IPS-20b (cell line): ENCODE data around the gene PEX5L.

Source experiments
- H3K27ac ChIP-seq: one replicate; pipeline ENCODE4 v1.5.1; 2013; ENCODE audit warnings: low read length
- H3K27me3 ChIP-seq: 2 replicates; pipeline ENCODE4 v1.6.1; 2013; ENCODE audit warnings: mild to moderate bottlenecking, low read length, inconsistent platforms; ENCODE audit not compliant: insufficient read depth
- H3K36me3 ChIP-seq: 2 replicates; pipeline ENCODE4 v1.6.1; 2013; ENCODE audit warnings: low read depth, mild to moderate bottlenecking, inconsistent platforms, low read length, moderate library complexity; ENCODE audit not compliant: insufficient read depth
- H3K4me1 ChIP-seq: 2 replicates; pipeline ENCODE4 v1.6.1; 2013; ENCODE audit warnings: mild to moderate bottlenecking, control low read depth, inconsistent platforms, low read length, moderate library complexity; ENCODE audit not compliant: insufficient read depth
- H3K4me3 ChIP-seq: 2 replicates; pipeline ENCODE4 v1.5.1; 2013; ENCODE audit warnings: mild to moderate bottlenecking, low read length, inconsistent platforms
- H3K9ac ChIP-seq: 2 replicates; pipeline ENCODE4 v1.6.1; 2013; ENCODE audit warnings: low read depth, mild to moderate bottlenecking, inconsistent platforms, low read length, moderate library complexity
- H3K9me3 ChIP-seq: 2 replicates; pipeline ENCODE4 v1.6.1; 2013; ENCODE audit warnings: mild to moderate bottlenecking, low read depth, low read length, inconsistent platforms; ENCODE audit not compliant: insufficient read depth

PEX5L gene

DNA sequence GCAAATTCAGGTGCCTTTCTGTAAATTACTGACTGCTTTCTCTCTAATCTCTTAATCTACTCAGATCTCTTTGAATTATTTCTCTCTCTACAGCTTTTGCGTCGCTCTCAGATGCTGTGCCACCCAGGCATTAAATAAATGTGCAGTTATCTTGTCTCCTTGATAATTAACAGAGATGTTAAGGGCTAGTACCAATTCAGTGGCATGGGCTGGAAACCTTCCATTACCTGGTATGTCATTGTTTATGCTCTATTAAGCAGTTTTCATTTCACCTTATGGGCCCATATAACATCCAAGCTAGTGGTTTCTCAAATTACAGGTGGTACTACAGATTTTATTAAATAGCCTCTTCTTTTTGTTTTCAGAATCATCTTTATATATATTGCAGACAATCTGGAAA lies 66.0 kb downstream of the PEX5L start:
- no peaks in the 10 kb centered on the region for H3K36me3 ChIP-seq
- peaks cover 9% of the 10 kb centered on the region; the same call in 1 of the 2 replicates for H3K4me1 ChIP-seq
- no peaks in the 10 kb centered on the region for H3K9me3 ChIP-seq
- H3K27me3 ChIP-seq = no peaks in the 10 kb centered on the region
- H3K9ac ChIP-seq = no peak overlapping the region
- no peak overlapping the region for H3K4me3 ChIP-seq
- H3K27ac ChIP-seq = no peak overlapping the region

DNA sequence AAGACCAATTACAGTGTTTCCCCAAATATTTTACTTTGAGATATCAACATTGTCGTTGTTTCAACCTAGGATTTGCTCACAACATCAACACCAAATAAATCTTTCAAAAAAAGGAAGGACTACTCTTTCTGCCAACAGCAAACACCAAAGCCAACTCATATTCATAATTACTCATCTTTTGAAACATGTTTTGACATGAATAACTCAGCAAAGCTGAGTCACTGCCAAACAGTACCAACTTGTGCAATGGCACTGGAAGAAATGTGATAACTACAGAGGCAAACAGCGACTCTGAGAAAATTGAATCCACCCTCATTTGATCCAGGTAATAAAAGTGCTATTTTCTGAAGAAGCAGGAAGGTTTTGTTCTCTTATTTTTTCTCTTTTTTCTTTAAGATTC lies 67.2 kb downstream of the PEX5L start:
- Histone ChIP-seq H3K9me3 (no peaks in the 10 kb centered on the region), H3K4me1 (peaks cover 9% of the 10 kb centered on the region; the same call in 1 of the 2 replicates), H3K27ac (no peak overlapping the region), H3K9ac (no peak overlapping the region), H3K36me3 (no peaks in the 10 kb centered on the region), H3K27me3 (no peaks in the 10 kb centered on the region), H3K4me3 (no peak overlapping the region)

DNA sequence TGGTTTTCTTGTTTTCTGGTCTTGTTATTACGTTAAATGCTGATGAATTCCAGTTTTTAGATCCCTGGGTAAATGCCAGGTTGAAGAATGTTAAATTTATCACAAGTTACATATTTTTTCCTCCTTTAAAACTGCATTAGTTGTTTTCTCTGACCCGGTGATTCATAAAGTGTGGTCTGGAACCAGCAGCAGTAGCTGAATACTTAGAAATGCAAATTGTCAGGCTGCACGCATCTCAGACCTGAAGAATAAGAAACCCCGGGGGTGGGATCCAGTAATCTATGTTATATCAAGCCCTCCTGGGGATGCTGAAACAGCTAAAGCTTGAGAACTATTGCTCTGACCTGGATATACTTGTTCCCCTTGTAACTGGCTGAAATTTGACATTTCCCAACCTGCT lies 69.1 kb downstream of the PEX5L start:
- Histone ChIP-seq H3K9me3 (no peaks in the 10 kb centered on the region), H3K27me3 (no peaks in the 10 kb centered on the region), H3K4me1 (peaks cover 3% of the 10 kb centered on the region; the same call in 1 of the 2 replicates), H3K4me3 (no peak overlapping the region), H3K27ac (no peak overlapping the region), H3K9ac (no peak overlapping the region), H3K36me3 (no peaks in the 10 kb centered on the region)

DNA sequence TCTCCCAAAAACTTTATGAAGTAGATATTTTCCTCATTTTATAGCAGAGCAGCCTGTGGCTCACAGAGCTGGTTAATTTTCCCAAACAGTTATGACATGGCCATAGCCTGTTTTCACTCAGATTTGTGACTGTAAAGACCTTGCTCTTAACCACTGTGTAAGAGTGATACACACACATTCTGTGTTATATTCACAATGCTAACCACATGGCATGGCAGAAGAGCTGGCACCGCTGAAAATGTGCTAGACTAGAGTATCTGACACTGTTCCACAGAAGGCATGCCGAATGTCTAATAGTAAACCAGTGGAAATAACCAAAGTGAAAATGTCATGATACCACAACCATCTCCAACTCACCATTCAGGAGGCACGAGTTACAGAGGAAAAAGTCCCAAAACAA lies 71.8 kb downstream of the PEX5L start:
- Histone ChIP-seq H3K4me1 (peaks cover 3% of the 10 kb centered on the region; the same call in 1 of the 2 replicates), H3K27ac (no peak overlapping the region), H3K9ac (no peak overlapping the region), H3K36me3 (no peaks in the 10 kb centered on the region), H3K4me3 (no peak overlapping the region), H3K27me3 (no peaks in the 10 kb centered on the region), H3K9me3 (no peaks in the 10 kb centered on the region)

DNA sequence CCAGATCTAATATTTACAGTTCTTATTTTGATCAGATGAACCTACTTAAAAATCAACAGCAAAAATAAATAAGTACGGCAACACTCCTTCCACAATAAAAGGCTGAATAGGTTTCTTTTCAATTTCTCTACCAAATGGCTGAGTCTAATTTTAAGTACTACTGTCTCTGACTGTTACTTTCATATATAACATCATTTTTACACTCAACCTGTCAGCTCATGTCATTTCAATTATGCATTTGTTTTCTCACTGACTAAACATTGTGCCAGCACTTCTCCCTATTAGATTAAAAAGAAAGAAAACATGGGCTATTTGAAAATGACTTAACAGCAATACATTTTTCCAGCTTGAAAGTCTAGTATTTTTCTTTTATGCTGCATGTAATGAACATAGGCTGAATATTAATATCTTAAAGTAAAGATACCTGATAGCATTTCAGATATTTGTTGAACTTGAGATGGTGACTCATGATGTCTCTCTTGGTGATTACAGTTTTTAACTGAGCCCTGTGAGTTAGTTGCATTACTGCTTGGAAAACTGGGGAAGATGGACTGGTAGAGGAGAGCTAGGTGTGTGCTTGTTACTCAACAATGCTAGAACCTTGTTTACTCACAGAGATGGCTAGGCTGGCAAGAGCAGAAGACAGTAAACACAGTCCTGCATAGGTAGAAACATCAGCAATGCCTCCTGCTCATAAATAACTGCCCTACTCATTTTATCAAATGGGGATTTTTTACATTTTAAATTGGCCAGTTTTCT lies 73.9 kb downstream of the PEX5L start:
- Histone ChIP-seq H3K4me3 (no peak overlapping the region), H3K4me1 (peaks cover under 1% of the 10 kb centered on the region; the same call in 1 of the 2 replicates), H3K36me3 (no peaks in the 10 kb centered on the region), H3K9ac (no peak overlapping the region), H3K27me3 (no peaks in the 10 kb centered on the region), H3K27ac (no peak overlapping the region), H3K9me3 (no peaks in the 10 kb centered on the region)

DNA sequence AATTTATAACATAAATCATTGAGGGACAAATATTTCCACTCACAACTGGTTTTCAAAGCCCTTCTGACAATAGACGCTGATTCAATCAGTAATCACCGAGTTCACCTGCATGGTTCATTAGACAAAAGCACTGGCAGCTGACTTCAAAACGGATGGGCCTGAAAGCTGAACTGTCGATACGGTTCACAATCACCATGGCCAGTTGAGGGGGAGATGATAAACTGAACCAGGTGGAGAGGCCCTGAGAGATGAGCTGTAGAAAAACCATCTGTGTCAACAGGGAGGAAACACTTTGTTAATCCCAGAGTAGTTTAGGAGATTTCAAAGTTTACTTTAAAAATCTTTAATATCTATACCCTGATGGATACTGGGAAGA lies 75.0 kb downstream of the PEX5L start:
- no peak overlapping the region for H3K27ac ChIP-seq
- no peak overlapping the region for H3K4me3 ChIP-seq
- no peaks in the 10 kb centered on the region for H3K27me3 ChIP-seq
- no peaks in the 10 kb centered on the region for H3K9me3 ChIP-seq
- H3K4me1 ChIP-seq = no peaks in the 10 kb centered on the region
- no peaks in the 10 kb centered on the region for H3K36me3 ChIP-seq
- no peak overlapping the region for H3K9ac ChIP-seq

DNA sequence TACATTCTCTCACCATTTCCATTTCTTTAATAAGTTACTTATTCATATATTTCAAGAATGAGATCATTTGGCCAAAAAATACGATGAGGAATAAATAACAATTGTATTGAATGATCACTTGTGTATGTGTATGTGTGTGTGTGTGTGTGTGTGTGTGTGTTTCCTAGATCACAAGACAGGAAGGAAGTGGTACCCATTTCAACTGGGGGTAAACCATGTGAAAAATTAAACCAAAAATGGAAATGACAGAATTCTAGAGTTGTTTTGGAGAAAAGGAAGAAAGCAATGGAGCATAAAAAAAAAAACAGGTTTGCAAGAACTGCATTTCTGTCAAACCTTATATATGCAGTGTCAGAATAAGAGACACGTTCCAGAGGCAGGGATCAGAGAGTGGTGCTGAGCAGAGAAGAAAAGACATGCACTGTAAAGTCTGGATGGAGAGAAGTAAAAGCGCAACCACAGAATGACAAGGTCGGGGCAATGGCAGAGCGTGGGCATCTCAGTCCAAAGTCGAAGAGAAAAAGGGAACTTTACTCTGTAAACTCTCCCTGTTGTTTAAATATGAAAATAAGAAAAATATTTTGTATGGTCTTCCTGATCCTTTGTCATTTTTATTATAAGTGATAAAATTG lies 75.5 kb downstream of the PEX5L start:
- no peaks in the 10 kb centered on the region for H3K4me1 ChIP-seq
- no peak overlapping the region for H3K27ac ChIP-seq
- H3K36me3 ChIP-seq = no peaks in the 10 kb centered on the region
- no peak overlapping the region for H3K9ac ChIP-seq
- no peaks in the 10 kb centered on the region for H3K9me3 ChIP-seq
- H3K27me3 ChIP-seq = no peaks in the 10 kb centered on the region
- H3K4me3 ChIP-seq = no peak overlapping the region

DNA sequence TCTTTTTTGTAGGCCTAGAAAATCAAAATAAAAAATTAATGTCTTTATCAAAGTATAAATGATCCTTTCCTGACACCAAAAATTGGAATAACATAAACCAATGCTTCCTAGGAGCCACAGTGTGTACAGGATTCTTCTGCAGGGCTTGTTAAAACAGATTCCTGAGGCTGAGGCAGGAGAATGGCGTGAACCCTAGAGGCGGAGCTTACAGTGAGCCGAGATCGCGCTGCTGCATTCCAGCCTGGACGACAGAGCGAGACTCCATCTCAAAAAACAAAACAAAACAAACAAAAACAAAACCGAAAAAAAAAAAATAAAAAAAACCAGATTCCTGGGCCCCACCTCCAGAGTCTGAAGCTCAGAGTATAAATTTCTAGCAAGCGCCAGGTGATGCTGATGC lies 78.0 kb downstream of the PEX5L start:
- no peaks in the 10 kb centered on the region for H3K9me3 ChIP-seq
- no peaks in the 10 kb centered on the region for H3K27me3 ChIP-seq
- H3K36me3 ChIP-seq = no peaks in the 10 kb centered on the region
- H3K27ac ChIP-seq = no peak overlapping the region
- H3K4me1 ChIP-seq = no peaks in the 10 kb centered on the region
- no peak overlapping the region for H3K4me3 ChIP-seq
- H3K9ac ChIP-seq = no peak overlapping the region

DNA sequence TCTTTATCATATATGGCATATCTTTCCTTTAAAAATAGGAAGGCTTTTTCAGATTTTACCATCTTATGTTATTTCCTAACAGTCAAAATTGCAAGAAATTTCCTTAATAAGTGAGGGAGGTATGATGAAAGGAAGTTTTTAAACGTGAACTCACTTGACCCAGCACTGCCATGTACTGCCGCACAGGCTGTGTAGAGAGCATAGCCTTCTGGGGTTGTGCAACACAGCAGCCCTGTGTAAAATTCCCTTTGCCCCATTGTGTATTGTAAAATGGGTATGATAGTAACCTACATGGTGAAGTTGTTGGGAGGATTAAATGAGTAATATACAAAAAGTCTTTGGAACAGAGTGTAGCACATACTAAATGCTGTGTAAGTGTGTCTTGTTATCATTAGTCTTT lies 78.6 kb downstream of the PEX5L start:
- Histone ChIP-seq H3K9ac (no peak overlapping the region), H3K4me1 (no peaks in the 10 kb centered on the region), H3K27me3 (no peaks in the 10 kb centered on the region), H3K4me3 (no peak overlapping the region), H3K27ac (no peak overlapping the region), H3K9me3 (no peaks in the 10 kb centered on the region), H3K36me3 (no peaks in the 10 kb centered on the region)

DNA sequence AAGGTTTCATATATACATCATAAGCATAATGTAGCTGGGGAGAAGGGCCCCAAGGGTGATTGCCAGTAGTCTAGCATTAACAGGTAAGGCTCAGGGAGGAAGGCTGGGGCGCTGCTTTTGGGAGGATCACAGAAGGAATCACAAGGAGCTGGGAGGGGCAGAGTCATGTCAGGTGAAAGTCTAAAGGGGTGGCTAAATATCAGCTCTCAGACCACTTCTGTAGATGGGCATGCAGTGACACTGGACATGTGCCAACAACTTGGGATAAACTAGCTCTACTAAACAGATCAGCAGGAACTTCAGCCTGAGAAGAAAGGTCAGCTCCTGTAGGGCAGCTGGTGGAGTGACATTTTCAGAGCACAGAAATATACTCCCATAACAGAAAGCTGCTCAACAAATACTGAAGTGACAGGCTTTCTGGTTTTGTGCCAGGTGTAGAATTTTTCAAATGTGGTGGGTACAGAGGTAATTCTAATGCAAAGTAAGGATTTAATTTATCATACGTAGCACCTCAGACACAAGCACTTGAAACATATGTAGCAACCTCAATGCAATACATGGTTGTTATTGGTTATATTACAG lies 79.4 kb downstream of the PEX5L start:
- Histone ChIP-seq H3K4me3 (no peak overlapping the region), H3K27me3 (no peaks in the 10 kb centered on the region), H3K36me3 (no peaks in the 10 kb centered on the region), H3K9ac (no peak overlapping the region), H3K27ac (no peak overlapping the region), H3K9me3 (no peaks in the 10 kb centered on the region), H3K4me1 (no peaks in the 10 kb centered on the region)

DNA sequence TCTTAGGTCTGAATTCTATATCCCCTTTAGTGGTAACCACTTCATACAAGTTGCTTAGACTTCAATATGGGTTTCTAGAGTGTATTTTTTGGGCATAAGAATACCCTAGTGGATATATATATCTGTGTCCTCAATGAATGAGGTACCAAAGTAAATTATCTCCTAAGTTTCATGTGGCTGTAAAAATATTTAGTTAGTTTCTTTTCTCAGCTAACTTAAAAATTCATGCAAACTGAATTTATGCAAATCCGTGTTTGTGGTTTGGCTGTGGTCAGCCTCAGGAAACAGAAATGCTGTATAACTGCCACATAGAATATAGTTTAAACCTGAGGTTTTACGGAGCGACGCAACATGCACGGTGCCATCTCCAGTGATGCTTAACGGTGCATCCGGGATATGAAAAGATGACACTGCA lies 80.3 kb downstream of the PEX5L start:
- H3K36me3 ChIP-seq = no peaks in the 10 kb centered on the region
- H3K4me1 ChIP-seq = no peaks in the 10 kb centered on the region
- H3K4me3 ChIP-seq = no peak overlapping the region
- H3K9me3 ChIP-seq = no peaks in the 10 kb centered on the region
- no peak overlapping the region for H3K27ac ChIP-seq
- H3K27me3 ChIP-seq = no peaks in the 10 kb centered on the region
- no peak overlapping the region for H3K9ac ChIP-seq

DNA sequence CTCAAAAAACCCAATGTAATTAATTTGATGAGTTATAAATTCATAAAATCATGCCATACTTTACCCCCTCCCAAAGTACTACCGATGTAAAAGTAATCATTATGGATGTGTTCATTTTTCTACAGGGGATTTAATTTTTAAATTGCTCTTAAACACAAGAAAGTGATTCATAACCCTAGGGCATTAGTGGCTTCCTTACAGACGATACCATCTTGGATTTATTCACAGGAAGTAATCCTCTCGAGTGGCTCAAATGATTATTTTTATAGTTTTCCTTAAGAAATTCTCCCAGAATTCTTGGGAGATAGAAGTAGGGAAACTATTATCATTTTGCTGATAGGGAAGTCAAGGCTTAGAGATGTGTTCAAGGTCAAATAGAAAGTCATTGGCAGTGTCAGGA lies 80.9 kb downstream of the PEX5L start:
- Histone ChIP-seq H3K4me1 (peaks cover 2% of the 10 kb centered on the region), H3K27ac (no peak overlapping the region), H3K36me3 (no peaks in the 10 kb centered on the region), H3K9ac (no peak overlapping the region), H3K27me3 (no peaks in the 10 kb centered on the region), H3K9me3 (no peaks in the 10 kb centered on the region), H3K4me3 (no peak overlapping the region)
